NCI-H2171 treated with DMSO at 0.1 percent for 48 hours (cell line): Measurements from ENCODE around the gene MANSC4.
"Not testable (repeated sequence)": the region's sequence is repeated elsewhere in the genome, so short reads cannot be mapped to it uniquely, and the experiment has no call there.

Experiments used
- DNase-seq: peaks from one replicate; lab custom pipeline; 2025; lab: John Stamatoyannopoulos, UW

The MANSC4 gene

DNA sequence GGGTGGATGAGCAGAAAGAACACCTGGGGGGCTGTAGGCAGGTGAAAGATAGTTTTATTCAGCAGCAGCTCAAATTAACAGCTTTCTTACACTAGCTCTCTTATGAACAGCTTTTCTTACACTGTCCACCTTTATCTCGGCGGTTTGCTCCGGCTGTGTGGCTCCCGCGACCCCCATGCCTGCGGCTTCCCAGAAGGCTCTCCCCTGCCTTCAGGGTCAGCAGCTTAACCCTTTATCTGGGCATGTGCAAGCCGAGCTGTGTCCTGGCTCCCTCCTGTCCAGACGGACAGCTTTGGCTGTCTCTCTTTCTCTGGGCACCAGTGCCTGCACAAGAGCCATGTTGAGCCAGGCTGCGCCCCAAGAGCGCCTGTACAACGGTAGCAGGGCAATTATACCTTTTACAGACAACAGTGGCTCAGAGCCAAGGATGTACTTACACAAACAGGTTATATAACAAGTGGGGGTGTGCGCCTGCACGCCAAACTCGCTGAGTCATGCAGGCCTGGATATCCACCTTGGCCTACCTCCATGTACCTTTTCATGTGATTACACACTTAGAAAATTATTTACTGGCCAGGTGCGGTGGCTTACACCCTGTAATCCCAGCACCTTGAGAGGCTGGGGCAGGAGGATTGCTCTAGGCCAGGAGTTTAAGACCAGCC lies 28.5 kb downstream of the MANSC4 start:
- peak; percentile 100 for DNase-seq

DNA sequence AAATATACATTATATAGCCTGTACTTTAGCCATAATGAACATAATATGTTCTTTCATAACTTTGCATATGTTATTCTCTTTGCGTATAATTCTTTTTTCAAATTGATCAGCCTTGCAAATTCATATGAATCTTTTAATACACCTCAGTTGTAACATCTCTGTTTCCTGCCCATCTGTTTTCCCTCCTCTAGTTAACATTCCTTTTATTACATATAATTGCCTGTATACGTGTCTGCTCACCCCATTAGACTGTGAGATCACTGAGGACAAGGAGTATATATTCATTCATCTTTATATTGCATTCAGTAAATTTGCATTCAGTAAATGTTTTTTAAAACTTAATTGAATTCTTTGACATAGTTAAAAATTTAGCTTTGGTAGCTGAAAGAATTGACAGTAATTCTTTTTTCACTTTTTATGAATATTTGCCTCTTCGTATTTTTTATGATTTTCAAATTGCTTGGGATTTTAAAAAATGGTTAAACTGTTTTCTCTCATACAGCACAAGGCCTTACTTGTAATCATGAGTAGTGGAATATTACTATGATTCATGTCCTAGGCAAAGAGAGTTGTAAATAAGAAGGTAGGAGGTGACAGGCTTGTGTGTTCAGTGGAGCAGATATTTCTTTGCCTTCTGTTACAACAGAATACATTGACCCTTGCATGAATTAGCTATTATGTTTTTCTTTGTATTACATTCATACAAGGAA lies 32.8 kb downstream of the MANSC4 start:
- DNase-seq, result peak; percentile 99

DNA sequence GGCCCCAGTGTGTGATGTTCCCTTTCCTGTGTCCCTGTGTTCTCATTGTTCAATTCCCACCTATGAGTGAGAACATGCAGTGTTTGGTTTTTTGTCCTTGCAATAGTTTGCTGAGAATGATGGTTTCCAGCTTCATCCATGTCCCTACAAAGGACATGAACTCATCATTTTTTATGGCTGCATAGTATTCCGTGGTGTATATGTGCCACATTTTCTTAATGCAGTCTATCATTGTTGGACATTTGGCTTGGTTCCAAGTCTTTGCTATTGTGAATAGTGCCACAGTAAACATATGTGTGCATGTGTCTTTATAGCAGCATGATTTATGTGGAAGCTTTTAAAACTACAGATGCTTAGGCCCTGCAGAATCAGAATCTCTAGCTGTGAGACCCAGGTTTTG lies 34.3 kb downstream of the MANSC4 start:
- not testable (repeated sequence) for DNase-seq

- DNase-seq, result no peak
These were observed 36.4 kb downstream of the MANSC4 start for GRCh38 chr12:27743601-27744000.

GRCh38 chr12:27734321-27734720 lies 45.7 kb downstream of the MANSC4 start:
- not testable (repeated sequence) for DNase-seq

GRCh38 chr12:27733791-27734190 lies 46.2 kb downstream of the MANSC4 start:
- DNase-seq, result no peak

GRCh38 chr12:27733052-27733656 lies 46.9 kb downstream of the MANSC4 start:
- DNase-seq, result peak; percentile 98

DNA sequence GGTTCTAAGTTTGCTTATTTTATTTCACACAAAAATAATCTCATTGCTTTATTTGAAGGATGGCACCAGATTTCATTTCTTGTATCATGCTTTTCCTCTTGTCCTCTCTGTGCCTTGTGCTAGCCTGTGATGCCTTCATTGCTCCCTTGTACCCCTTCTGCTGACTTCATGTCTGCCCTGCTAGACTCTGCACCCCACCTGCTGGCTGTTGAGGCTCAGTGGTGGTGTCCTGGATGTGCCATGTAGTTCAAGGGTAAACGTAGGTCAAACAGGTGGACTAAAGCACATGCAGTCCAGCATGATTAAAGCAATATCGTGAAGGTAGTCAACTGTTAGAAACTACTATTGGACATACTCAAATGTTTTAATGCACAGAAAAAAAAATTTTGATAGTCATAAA lies 47.8 kb downstream of the MANSC4 start:
- DNase-seq, result peak; percentile 89

DNA sequence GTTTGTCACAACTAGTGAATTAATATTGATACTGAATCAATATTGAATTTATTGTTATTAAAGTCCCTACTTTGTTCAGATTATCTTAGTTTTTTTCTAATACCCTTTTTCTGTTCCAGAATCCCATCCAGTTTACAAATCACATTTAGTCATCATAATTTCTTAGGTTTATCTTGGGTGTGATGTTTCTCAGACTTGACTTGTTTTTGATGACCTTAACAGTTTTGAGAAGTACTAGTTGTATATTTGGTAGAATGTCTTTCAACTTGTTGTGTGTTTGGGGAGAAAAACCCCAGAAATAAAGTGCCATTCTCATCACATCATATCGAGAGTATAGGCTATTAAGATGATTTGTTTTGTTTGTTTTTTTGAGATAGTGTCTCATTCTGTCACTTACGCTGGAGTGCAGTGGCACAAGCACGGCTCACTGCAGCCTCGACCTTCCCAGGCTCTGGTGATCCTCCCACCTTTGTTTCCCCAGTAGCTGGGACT lies 49.9 kb downstream of the MANSC4 start:
- DNase-seq, result no peak

GRCh38 chr12:27723212-27723611 lies 56.8 kb downstream of the MANSC4 start:
- DNase-seq, result no peak
